GM04504 (cell line): ENCODE data around the gene FOXG1.
A peak's percentile ranks its signal among the peaks of the same experiment; 100 is the strongest.

ENCODE experiments used
- DNase-seq: peaks from one replicate; pipeline ENCODE4 v3.0.0-alpha.2; 2012; ENCODE audit warnings: low read depth

FOXG1 gene

DNA sequence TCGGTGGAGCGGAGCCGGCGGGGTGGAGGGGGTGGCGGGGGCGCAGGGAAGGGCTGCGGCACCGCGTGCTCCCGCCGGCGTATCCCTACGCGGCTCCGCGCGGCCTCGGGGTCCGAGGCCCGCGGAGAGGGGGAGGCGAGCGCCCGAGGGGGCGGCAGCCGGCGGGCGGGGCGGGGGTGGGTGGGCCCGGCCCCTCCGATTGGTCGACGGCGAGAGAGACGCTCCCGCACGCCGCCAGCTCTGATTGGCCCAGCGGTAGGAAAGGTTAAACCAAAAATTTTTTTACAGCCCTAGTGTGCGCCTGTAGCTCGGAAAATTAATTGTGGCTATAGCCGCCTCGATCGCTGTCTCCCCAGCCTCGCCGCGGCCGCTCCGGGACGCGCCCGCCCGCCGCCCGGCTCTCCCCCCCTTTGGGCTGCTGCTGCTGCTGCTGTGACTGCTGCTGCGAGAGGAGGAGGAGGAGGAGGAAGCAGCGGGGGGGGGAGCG, at the start of gene FOXG1:
FOXG1 (plus strand) TSS at position 319 of the 487 bp plus-strand sequence. CDS start 493 bp downstream, outside the sequence.
- no peak for DNase-seq

DNA sequence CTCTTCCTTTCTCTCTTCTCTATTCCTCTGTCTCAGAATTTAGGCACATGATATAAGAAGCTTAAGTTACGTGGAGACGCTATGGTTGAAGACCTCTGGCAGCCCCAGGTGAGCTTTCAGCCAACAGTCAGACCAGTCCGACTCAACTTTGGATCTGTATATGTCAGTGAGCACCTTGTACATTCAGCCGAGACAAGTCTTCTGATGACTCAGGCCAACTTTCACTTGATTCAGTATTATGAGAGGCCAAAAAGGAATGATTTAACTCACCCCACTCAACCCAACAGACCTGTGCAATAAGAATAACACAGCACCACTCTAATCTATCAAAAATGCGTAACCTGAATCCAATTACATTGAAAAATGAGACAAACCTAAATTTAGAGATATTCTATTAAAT, 47.5 kb upstream of the FOXG1 start:
- DNase-seq: no peak

DNA sequence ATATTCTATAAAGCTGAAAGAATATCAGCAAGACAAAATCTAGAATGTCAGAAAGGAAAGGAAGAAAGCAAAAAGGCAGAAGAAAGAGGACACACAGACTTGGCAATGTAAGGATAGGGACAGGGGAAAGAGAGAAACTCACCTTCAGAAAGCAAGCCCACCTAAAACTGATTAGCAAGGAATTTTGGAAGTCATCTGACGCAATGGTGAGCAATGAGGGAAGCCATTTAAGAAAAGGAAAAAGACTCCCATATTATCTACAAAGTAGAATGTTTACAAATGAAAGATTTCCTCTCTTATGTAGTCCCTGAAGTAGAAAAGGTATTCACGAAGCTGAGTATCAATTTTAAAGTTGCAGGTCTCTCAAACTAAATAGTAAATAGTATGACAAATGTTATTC, 35.2 kb upstream of the FOXG1 start:
- no peak for DNase-seq

DNA sequence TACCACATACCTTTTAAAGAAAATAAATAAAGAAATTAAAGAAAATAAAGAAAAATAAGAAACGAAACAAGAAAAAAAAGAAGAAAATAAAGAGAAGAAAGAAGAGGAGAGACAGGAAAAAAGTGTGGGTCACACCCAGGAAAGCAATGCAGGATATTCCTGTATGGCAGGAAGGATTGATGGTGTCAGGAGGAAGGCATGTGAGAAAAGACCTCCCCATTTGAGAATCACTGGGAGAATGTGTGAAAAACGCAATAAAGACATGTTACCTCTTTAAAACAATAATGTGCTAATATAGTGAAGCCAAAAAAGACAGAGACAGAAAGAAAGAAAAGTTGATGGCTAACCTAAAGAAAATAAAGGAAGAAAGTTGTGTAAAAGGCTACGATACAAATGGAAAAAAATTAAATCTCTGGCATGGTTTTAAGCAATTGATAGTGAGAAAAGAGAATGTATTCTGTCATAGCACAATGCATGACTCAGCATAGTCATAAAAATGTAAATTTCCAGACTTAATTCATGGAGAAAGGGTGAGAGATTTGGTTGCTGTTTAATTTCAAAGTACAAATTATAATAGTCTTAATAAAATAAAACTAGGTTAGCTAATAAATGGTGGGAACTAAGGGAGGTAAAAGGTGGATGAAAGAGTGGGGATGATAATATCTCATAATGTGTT, 24.3 kb upstream of the FOXG1 start:
- DNase-seq: no peak

DNA sequence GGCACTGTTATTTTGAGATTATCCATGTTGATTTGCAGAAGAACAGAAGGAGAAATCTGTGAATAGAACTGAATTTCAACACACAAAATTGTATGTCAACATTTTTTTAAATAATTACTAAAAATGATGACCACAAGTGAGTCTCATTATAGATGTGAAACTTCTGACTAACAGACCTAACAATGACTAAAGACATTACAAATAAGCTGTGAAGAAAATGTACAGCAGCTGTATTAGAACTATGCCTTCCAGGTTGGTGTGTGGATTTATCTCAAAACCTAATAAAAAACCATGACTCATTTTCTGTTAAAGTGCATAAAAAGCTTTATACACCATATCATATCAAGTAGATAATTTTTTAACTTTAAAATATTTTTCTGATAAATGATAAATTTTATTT, 22.5 kb upstream of the FOXG1 start:
- DNase-seq: no peak

DNA sequence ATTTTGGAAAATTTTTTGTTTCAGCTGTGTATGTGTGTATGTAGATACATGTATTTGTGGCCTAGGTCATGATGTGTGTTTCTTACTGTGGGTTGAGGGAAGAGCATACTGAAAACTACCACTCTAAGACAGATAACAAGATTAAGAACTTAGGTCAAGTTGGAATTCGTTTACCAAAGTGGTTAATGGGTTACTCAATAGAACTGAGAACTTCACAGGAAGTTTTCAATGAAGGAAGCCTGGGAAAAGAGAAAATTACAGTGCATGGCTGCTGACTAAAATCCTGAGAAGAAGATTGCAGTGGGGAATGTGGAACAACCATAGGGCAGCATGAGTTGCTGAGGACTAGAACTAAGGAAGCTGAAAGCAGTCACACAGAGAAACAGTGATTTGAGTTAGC, 21.4 kb upstream of the FOXG1 start:
- no peak for DNase-seq

DNA sequence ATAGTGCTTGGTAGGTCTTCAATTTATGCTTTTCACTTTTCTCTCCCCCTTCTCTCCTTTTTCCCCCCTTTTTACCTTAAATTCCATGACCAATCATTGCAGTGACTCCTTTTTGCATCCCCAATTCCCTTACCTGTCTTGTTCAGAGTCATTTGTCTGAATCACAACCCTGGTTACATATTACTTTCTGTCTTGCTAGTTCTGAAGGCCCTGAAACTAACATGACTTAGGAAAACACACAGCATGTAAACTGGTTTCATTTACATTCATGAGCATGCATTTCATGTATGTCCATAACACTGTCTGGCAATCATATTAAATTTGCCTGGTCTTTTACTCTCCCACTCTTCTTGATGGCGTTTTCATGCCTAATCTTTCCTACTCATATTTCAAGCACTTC, 20.3 kb upstream of the FOXG1 start:
- no peak for DNase-seq

DNA sequence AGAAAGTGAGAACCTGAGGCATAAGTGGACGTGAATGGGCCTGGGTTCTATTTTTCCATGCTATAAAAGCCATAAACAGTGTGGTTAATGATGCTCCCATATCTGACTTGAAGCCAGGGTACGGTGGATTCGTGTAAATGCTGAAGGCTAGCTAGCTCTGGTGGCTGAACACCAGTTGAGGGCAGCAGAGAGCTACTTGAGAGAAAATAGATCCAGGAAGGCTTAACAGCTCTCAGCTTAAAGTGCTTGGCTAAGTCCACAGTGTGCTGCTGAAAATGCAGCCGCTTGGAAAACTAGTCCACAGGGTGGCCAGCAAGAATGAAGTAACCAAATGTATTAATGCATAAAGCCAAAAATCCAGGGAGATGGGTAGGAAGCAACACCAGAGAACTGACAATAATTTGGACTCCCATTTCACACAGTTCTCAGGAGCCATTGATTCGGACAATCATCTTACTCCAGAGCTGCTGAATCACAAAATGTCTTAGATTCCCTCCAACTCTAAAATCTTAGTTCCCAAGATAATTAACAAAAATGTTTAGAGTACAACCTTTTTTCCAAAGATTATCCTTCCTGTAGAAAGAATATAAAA, 15.0 kb upstream of the FOXG1 start:
- peak; percentile 19 for DNase-seq

DNA sequence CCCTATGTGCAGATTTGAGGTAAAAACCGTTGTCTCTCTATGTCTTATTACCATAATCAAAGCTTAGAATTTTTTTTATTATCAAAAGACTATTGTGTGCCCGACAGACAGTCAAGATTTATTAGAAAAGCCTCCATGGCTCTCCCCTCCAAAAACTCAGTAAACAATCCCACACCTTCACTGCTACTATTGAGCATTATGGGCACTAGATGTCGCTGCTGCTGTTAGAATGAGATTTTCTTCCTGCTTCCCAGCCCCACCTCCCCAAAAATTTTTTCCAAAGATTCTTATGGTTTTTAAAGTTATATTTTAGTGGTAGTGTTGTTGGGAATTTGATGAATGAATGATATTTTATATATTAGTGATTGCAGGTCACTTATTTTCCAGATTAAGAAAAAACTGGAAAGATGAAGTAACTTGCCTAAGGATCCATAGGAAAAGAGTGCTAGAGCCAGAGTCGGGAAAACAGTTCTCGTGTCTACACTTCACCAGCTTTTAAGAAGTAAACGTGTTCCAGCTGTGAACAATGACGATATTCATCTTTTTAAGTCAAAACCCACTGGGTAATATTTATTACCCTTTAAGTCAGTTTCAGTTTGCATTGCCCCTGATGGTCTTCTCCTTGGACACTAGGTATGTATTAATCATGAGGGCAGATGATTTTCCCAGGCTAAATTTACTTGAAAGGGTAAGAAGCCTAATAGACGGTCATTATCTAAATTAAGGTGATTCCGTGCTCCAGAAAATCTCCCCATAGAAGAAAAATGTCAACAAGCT, 12.2 kb upstream of the FOXG1 start:
- peak; percentile 19 for DNase-seq

DNA sequence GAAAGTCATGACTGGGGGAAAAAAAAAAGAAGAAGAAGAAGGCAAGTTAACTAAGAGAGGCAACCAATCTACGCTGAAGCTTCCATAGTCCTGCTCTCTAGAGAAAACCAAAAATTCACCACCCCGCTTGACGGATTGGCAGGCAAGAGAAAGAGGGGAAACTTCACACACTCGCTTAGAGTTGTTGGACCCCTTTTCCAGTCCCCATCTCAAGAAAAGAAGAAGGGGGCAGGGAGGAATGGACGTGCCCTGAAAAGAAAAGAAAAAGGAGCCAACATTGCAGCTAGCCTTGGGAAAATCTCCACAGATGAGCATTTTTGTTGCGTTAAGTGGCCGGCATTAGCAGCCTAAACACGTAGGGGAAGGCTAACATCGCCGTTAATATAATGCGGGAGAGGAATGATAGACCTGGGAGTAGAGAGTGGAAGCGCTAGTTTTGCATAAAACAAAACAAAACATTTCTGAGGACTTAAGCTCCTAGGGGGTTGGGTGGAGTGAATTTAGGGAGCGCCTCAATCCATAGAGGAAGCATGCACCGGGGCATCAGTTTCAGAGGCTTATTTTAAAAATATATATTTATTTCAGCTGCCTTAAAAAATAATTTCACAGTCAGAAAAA, 11.3 kb upstream of the FOXG1 start:
- no peak for DNase-seq

DNA sequence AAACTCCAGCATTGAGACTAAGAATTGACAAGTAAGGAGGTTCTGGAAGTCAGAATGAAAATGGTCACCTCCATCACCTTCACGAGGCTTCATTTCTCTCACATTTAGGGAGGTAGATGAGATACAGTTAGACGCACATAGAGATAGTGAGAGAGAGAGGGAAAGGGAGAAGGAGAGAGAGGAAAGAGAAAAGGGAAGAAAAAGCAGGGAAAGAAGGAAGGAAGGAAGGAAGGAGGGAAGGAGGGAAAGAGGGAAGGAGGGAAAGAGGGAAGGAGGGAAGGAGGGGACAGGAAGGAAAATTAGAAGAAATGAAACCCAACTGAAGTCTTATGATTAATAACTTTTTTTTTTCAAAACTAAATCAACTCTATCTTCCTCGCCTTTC, 10.7 kb upstream of the FOXG1 start:
- no peak for DNase-seq

DNA sequence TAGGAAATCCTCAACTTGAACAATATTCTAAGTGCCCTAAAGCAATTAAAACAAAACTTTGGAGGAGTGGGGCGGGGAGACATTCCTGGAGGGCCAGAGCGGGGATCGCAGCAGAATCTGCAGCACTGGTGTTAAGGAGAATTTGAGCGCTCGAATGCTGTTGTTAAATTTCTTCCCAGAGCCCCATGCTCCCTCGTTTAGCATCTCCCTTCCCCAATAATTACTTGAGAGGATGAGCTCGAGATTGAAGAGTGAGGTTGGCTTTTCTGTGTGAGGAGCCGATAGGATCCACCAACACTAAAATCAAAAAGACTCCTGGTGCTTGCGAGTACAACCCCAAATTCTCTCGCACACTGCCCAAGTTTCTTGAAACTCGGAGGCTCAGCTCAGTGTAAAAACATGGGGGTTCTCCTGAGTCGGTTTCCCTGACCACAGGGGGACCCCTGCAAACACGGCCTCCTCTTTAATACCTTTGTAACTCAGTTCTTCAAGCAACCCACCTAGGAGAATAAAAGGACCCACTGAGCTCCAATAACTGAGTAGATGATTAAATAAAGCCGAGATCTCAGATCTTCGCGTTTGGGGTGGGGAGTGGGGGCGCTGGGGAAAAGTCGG, 10.2 kb upstream of the FOXG1 start:
- no peak for DNase-seq

DNA sequence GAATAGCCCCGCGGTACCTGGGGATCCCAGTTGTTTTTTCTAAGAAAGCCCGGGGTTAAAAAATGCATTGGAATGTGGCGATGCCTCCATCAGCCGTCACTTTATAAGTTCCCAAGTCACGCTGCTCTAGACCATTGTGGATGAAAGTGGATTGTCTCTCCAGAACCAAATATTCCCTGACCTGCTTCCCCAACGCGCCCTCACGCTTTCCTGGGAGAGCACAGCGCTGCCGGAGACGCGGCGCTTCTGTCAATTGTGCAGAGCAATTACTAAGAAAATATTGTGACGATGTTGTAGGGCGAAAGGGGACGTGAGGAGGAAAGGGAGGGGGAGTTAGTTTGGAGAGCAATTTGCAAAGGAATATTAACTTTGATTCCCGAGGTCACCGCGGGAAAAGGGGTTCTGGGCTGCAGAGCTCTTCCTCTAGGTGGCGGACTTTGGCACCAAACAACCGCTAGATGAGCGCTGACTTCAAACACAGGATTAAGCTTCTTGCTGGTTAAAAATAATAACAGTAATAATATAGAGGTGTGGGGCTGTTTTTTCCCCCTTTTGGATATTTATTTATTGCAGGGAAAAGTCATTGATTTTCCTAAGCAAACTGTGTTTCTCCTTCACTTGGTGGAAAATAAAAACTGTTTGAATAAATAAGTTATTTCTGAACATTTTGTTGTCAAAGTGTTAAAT, 9.6 kb upstream of the FOXG1 start:
- DNase-seq: peak; percentile 13

DNA sequence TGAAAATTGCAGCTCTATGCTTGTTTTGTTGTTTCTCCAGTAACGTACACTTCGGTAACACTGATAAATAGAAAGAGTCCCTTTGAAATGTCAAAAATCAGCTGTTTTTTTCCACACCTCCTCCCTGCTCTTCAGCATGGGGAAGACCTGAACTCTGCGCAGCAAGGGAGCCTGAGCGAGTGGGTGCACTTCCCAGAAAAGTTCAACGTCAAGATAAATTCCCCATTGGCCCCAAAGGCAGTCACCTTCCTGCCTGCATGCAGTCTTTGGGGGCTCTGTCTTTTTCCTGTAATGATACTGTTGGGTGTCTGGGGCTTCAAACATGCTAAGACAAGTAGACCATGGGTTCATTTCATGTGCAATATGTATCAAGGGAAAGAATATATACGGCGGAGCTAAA, 8.8 kb upstream of the FOXG1 start:
- no peak for DNase-seq

DNA sequence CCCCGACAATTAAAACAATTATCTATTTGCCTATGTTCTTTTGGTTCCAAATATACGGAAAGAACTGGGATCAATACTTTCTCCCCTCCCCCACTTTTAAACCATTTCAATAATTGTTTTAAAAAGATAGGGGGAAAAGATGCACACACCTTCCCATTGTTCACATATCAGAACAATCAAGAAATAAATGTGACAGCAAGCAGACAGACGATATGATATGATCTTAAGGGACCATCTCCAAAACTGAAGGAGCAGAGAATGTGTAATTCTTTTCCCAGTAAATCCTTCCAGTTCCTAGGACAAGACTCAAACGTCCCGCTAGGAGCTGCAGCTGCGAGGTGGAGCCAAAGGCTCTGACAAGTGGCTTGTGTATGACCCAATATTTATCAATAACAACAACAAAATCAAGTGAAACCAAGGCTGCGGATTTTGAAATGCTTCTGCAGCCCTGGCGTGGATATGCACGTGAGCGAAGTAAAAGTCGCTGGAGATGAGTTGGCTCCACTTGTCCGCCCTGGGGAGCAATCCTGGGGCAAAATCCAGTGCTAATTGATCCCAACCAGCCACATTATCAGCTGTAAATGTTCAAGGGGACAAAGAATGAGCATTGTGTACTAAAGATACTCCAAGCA, 8.2 kb upstream of the FOXG1 start:
- DNase-seq: no peak

DNA sequence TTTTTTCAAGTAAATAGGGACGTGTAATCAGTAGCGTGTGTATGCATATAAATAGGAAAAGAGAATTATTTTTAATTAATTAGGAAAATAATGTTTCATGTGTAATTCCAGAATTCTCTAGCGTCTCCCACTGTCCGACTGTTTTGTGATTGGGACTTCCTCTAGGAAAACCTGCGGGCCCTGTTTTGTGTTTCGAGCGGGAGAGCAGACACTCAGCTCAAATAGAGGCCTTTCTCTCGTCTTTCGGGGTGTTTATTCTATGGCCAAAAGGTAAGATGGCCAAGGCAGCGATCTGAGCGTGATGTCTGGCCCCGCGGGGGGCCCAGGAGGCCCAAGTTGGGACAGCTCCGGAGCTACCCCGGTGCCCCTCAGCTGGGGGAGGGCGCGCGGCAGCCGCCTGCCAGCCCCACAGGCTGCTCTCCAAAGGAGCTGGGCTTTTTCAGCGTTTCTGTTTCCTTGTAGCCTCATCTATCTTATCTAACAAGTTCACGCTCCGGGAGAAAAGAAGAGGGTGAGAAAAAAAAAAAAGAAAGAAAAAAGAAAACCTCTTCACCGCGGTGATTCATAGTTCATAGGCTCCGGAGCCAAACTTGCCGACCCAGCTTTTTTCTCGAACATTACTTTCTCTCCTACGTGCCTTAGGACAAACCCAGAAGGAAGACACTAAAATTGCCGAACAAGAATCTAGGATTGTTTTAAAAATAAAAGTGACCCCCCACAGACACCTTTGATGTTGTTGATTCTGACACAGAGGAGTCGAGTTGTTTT, 7.5 kb upstream of the FOXG1 start:
- DNase-seq: no peak

DNA sequence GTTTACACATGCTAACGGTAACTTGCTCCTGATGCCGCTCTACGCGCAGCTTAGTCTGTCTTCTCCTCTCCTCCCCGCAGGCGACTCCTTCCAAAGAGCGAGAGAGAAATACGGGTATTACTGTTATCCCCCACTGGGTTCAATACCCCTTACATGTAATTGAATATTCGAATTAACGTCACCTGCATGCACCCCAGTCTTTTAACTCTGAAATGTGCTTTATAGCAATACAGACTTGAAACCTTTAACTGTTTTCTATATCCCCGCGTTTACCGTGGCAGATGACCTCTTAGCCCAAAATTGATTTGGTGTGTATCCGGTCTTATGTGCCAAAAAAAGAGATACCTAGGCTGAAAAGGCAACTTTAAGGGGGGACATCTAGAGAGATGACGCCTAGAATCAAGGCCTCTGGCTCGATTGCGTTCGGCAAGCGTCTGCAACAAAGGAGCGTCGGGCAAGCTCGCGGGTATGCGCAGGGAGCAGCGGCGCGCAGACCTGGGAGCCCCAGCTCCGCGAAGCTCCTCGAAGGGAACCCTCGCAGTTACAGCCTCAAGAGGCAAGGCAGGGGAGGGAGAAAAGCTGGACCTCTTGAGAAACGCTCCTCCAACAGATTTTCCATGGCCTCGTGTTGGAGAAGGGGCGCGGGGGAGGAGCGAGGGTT, 6.8 kb upstream of the FOXG1 start:
- no peak for DNase-seq

DNA sequence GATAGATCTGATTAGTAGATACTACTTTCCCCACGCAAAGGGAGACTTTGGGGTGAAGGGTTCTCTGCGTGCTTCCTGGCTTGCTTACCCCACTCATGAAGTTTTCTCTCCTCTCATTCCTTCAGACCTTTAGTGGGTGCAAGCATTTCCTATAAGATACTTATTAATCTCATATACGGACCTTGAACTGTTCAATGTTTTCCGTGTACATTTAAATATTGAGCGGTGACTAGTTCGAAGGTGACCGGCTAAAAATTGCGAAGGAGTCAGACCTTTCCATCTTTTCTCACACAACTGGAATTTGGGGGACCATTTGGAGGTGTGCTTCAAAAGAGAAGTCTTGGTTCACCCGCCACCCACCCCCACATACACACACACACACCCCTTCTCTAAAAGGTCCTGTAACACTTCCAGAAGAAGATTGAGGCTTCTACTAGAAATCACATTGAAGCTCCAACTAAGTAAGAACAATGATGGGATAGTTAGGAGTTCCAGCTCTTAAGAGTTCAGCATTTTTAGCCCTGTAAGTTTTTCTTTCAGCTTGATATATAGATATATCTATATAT, 6.1 kb upstream of the FOXG1 start:
- DNase-seq: no peak

DNA sequence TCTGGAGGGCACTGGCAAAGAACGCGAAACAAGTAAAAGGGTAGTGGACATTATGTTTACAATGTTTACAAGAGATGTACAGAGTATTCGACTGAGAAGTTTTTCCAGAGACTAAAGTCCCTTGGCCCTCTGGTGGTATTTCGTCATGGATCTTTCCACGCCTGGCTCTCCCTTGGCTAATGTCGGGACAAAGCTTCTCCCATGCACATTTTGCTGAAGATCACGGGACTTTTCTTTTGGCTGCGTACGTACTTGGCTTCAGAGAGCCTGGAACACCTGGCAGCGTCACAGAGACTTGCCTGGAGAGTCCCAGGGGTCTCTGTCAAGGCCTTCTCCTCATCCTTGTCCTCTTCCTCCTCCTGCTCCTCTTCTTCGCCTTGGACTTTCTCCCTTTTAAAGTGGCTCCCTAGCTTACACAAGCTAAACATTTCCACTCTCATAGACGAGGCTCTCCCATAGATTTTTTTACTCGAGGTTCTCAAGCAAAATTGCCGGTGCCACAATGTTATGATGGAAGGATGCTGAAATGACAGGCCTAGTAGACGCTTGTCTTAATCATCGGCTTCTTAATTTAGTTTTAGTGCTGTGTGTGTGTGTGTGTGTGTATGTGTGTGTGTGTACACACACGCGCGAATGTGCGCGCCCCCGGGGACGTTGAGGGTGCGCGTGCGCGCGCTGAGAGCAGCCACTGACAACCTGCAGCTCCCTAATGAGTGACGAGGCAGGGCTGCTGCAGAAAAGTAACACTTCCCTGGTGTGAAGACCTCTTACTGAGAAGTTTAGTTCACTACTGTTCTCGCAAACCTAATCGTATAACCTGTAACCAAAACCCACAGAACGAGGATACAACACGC, 4.9 kb upstream of the FOXG1 start:
- no peak for DNase-seq
